Measurements from ENCODE around the gene NAA38.
"Not testable (repeated sequence)": the region's sequence is repeated elsewhere in the genome, so short reads cannot be mapped to it uniquely, and the experiment has no call there.

NAA38 gene

DNA sequence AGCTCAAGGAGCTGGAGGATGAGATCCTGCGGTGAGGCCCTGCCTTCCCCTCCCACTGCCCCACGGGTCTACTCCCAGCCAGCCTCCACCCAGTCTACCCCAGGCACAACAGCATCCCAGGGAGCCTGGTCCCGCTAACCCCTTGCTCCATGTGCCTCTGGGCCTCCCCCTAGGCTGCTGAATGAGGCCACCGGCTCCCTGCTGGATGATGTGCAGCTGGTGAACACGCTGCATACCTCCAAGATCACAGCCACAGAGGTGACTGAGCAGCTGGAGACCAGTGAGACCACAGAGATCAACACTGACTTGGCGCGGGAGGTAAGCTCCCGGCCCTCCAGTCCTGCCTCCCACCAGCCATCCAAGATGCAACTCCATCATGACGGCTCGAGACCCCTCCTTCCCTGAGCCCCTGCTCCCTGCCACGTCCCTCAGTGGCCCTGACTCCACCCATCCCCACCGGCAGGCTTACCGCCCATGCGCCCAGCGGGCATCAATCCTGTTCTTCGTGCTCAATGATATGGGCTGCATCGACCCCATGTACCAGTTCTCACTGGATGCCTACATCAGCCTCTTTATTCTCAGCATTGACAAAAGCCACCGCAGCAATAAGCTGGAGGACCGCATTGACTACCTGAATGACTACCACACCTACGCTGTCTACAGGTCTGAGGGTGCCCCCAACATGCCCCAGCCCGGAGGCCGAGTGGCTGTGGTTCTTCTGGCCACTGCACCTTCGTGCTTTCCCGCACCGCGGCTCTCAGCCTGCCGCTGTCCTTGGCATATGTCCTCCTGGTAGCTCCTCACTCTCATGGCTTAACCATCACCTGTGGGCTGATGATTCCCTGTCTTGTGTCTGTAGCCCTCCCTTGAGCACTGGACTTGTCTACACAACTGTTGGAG lies 38.4 kb downstream of the NAA38 start:
- no peak for DNase-seq

DNA sequence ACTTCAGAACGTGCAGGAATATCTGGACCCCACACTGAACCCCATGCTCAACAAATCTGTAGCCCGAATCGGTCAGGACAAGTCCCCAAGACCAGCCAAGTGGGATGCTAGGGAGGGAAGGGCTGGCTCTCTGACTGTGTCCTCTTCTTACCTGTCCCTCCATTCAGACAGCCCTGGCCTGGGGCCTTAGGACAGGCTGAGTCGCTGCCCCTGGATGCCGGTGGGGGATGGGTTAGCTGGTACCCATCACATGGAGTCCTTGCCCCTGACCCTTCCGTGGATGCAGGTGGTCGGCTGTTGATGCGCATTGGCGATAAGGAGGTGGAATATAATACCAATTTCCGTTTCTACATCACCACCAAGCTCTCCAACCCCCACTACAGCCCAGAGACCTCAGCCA lies 39.3 kb downstream of the NAA38 start:
- no peak for DNase-seq

DNA sequence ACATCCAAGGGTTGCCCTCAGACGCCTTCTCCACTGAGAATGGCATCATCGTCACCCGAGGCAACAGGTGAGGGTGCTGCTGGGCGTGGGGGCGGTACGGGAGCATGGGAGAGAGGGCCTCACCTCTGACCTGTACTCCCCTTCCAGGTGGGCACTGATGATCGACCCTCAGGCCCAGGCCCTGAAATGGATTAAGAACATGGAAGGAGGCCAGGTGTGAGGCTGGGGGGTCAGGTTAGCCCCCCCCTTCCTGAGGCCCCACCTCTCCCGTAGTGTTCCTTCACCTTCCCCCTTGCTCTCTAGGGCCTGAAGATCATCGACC lies 39.8 kb downstream of the NAA38 start:
- DNase-seq: no peak

DNA sequence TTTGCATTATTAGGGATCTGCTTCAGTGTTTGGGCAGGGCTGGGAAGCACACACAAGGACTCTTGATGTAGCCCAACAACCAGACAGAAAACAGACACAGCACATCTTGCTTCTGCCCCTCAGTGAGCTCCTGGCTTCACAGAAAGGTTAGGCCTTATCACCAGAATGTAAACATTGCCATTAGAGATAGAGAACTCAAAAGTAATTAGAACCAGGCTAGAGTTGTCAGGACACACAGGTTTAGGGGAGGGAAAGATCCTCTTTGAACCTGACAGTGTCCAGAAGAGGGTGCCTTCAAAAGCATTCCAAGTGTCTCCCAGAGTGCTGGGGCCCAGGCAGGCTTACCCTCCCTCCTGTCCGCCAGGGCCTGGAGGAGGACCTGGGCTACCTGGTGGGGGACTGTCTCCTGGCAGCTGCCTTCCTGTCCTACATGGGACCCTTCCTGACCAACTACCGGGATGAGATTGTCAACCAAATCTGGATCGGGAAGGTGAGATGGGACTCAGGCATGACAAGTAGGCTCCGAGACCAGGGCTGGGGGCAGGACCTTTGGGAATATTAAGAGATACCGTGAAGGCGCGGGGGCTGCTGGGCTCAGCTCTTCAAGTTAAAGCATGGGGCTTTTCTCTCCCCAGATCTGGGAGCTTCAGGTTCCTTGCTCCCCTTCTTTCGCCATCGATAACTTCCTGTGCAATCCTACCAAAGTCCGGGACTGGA lies 40.3 kb downstream of the NAA38 start:
- DNase-seq: no peak

DNA sequence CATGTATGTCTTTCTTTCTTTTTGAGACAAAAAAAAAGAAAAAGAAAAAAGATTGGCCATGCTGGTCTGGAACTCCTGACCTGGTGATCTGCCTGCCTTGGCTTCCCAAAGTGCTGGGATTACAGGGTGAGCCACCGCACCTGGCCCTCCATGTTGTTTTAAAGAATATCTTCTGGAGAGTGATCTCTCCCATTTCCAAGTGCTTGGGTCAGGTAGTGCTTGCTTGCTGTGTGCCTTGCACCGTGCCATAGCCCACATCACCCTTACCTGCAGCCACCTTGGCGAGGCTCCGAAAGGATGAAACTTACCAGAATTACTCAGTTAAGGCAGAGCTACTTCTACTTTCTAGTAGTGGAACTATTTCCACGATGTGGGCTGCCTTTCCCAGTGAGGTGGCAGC lies 42.4 kb downstream of the NAA38 start:
- DNase-seq: no peak

DNA sequence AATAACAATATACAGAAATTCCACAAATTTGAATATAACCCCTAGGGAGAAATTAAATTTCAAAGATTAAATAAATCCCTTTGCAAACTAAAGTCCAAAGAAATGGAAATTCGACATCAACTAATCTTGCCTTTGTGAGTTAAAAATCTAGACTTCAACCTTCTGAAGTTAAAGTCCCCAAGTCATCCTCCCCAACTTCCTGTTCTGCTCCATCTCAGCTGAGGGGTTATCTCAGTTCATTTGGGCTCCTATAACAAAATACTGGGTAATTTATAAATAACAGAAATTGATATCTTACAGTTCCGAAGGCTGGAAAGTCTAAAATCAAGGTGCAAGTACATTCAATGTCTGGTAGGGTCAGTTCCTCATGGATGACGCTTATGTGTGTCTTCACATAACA lies 46.1 kb downstream of the NAA38 start:
- no peak for DNase-seq

DNA sequence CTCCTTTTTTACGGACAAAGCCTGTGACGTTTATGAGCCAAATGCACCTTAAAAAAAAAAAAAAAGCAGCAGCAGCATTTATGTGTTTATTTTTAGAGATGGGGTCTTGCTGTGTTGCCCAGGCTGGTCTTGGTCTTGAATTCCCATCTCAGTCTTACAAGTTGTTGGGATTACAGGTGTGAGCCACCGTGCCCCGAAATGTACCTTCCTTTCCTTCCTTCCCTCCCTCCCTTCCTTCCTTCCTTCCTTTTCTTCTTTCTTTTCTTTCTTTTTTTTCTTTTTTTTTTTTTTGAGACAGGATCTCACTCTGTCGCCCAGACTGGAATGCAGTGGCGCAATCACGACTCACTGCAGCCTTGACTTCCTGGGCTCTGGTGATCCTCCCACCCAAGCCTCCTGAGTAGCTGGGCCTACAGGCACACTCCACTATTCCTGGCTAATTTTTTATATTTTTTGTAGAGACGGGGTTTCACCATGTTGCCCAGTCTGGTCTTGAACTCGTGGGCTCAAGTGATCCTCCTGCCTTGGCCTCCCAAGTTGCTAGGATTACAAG lies 47.5 kb downstream of the NAA38 start:
- not testable (repeated sequence) for DNase-seq

DNA sequence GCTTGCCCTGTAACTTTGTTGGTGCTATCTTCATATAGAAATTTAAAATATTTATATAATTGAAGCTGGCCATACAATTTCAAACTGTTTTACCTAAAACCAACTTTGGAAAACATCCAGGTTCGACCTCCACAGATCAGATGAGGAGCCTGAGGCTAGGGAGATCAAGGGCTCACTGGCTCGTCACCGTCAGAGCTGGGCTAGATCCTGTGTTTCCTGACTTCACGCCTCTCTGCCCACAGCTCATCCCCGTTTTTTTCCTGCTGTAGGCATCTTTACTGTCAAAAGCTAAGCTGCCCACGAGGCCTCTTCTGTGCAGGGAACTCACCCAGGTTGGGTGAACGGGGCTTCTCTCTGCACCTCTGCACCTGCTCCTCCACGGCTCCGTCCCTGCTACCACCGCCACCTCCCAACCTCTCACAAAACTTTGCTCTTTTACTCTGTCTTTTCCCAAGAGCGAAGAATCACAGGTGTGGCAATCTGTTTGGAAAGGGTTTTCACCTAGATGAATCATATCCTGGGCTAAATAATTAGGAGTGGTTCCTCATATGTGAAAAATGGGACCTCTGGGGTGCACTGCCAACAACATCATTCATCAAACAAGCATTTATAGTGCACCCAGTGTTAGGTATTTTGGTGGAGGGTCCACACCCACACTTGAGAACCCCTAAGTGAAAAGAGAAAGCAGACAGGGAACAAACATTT lies 48.1 kb downstream of the NAA38 start:
- no peak for DNase-seq

DNA sequence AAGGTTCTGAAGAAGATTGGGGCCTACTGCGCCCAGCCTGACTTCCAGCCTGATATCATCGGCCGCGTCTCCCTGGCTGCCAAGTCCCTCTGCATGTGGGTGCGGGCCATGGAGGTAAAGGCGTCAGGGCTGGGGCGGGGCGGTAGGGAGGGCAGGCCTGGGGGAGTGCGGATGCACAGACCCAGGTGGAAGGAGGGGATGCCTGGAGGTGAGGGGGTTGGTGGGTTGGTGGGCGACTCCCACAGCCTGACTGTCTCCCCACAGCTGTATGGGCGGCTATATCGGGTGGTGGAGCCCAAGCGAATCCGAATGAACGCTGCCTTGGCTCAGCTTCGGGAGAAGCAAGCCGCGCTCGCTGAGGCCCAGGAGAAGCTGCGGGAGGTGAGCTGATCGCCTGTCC lies 50.2 kb downstream of the NAA38 start:
- DNase-seq: no peak
